H1 (cell line): ENCODE results near the gene GRM1. TPM values are rescaled to one million over a fixed set of nuclear protein-coding genes. Genes with fewer than 3 reads are reported as not detected.

Source experiments
- ASH2L ChIP-seq: fragments of 200-600, 300-600 bp; sonication (generic); IDR thresholded peaks from one replicate; pipeline ENCODE4 v1.7.1; 2017; ENCODE audit warnings: low read length
- CBX8 ChIP-seq: fragments of 300-800, 300-1000 bp; sonication (generic); IDR thresholded peaks from 2 replicates; pipeline ENCODE4 v1.7.1; 2016; ENCODE audit warnings: low read depth, low read length, borderline replicate concordance
- EGR1 ChIP-seq: IDR thresholded peaks from 2 replicates; pipeline ENCODE4 v1.6.1; 2011; ENCODE audit warnings: low read depth, low read length, borderline replicate concordance
- MAFK ChIP-seq: IDR thresholded peaks from 2 replicates; pipeline ENCODE4 v1.6.1; 2012; ENCODE audit warnings: low read depth, mild to moderate bottlenecking, improper control_type of control experiment, low read length
- RNF2 ChIP-seq: fragments of 200-900, 300-1000 bp; sonication (generic); IDR thresholded peaks from 2 replicates; pipeline ENCODE4 v1.7.1; 2016; ENCODE audit warnings: borderline replicate concordance, low read depth, mild to moderate bottlenecking, antibody characterized with exemption, low read length; ENCODE audit not compliant: poor library complexity, severe bottlenecking; ENCODE audit errors: missing control alignments
- SAP30 ChIP-seq: fragments of 300-600 bp; sonication (generic); IDR thresholded peaks from 2 replicates; pipeline ENCODE4 v1.7.1; 2012; ENCODE audit warnings: low read length, moderate library complexity, mild to moderate bottlenecking, inconsistent platforms; ENCODE audit not compliant: insufficient read depth, insufficient replicate concordance
- SP2 ChIP-seq: IDR thresholded peaks from 2 replicates; pipeline ENCODE4 v1.6.1; 2012; ENCODE audit warnings: mild to moderate bottlenecking, low read length, inconsistent platforms
- polyA plus RNA-seq, 7 experiments: library from polyadenylated mRNA; depleted of rRNA in 3 of 7; stranded (reverse) in 5 of 7; unstranded in 2 of 7; fragments of >200 nt in 5 of 7; fragments of 200-250 nt in 2 of 7; gene quantifications; 1 replicate in 5 of 7; 2 replicates in 1 of 7; 4 replicates in 1 of 7; pipeline versions ENCODE4 v1.2.1 to v1.2.3, GENCODE V29; 2011 to 2013; ENCODE audit warnings: missing spikeins in 2 of 7, mixed read lengths in 2 of 7
- total RNA-seq: library from RNA; stranded (reverse); fragmentation: NEBNext Ultra II Directional; extraction: Animal tissue kit (Norgen Biotek cat#: 25700); gene quantifications from 2 replicates; pipeline ENCODE4 v1.2.1, GENCODE V29; 2021
- TF ChIP-seq, protein P1 (sequence below): fragments of 300-600 bp; sonication (generic); IDR thresholded peaks from 2 replicates; pipeline ENCODE4 v1.7.1; 2012; ENCODE audit warnings: low read length, moderate library complexity, mild to moderate bottlenecking, inconsistent platforms; ENCODE audit not compliant: insufficient replicate concordance
- TF ChIP-seq, protein P2 (sequence below): IDR thresholded peaks from 2 replicates; pipeline ENCODE4 v1.6.1; 2012; ENCODE audit warnings: inconsistent platforms

Gene GRM1
- total and polyA plus RNA-seq, 2 of the 8 experiments (the other 6 are each of a cell fraction or from before 2014, with no cell fraction given) = 0.15 to 1.3 TPM

GRCh38 chr6:146361128-146361924, 332.5 kb downstream of the GRM1 start (continued):
- TF ChIP-seq, protein P1, sequence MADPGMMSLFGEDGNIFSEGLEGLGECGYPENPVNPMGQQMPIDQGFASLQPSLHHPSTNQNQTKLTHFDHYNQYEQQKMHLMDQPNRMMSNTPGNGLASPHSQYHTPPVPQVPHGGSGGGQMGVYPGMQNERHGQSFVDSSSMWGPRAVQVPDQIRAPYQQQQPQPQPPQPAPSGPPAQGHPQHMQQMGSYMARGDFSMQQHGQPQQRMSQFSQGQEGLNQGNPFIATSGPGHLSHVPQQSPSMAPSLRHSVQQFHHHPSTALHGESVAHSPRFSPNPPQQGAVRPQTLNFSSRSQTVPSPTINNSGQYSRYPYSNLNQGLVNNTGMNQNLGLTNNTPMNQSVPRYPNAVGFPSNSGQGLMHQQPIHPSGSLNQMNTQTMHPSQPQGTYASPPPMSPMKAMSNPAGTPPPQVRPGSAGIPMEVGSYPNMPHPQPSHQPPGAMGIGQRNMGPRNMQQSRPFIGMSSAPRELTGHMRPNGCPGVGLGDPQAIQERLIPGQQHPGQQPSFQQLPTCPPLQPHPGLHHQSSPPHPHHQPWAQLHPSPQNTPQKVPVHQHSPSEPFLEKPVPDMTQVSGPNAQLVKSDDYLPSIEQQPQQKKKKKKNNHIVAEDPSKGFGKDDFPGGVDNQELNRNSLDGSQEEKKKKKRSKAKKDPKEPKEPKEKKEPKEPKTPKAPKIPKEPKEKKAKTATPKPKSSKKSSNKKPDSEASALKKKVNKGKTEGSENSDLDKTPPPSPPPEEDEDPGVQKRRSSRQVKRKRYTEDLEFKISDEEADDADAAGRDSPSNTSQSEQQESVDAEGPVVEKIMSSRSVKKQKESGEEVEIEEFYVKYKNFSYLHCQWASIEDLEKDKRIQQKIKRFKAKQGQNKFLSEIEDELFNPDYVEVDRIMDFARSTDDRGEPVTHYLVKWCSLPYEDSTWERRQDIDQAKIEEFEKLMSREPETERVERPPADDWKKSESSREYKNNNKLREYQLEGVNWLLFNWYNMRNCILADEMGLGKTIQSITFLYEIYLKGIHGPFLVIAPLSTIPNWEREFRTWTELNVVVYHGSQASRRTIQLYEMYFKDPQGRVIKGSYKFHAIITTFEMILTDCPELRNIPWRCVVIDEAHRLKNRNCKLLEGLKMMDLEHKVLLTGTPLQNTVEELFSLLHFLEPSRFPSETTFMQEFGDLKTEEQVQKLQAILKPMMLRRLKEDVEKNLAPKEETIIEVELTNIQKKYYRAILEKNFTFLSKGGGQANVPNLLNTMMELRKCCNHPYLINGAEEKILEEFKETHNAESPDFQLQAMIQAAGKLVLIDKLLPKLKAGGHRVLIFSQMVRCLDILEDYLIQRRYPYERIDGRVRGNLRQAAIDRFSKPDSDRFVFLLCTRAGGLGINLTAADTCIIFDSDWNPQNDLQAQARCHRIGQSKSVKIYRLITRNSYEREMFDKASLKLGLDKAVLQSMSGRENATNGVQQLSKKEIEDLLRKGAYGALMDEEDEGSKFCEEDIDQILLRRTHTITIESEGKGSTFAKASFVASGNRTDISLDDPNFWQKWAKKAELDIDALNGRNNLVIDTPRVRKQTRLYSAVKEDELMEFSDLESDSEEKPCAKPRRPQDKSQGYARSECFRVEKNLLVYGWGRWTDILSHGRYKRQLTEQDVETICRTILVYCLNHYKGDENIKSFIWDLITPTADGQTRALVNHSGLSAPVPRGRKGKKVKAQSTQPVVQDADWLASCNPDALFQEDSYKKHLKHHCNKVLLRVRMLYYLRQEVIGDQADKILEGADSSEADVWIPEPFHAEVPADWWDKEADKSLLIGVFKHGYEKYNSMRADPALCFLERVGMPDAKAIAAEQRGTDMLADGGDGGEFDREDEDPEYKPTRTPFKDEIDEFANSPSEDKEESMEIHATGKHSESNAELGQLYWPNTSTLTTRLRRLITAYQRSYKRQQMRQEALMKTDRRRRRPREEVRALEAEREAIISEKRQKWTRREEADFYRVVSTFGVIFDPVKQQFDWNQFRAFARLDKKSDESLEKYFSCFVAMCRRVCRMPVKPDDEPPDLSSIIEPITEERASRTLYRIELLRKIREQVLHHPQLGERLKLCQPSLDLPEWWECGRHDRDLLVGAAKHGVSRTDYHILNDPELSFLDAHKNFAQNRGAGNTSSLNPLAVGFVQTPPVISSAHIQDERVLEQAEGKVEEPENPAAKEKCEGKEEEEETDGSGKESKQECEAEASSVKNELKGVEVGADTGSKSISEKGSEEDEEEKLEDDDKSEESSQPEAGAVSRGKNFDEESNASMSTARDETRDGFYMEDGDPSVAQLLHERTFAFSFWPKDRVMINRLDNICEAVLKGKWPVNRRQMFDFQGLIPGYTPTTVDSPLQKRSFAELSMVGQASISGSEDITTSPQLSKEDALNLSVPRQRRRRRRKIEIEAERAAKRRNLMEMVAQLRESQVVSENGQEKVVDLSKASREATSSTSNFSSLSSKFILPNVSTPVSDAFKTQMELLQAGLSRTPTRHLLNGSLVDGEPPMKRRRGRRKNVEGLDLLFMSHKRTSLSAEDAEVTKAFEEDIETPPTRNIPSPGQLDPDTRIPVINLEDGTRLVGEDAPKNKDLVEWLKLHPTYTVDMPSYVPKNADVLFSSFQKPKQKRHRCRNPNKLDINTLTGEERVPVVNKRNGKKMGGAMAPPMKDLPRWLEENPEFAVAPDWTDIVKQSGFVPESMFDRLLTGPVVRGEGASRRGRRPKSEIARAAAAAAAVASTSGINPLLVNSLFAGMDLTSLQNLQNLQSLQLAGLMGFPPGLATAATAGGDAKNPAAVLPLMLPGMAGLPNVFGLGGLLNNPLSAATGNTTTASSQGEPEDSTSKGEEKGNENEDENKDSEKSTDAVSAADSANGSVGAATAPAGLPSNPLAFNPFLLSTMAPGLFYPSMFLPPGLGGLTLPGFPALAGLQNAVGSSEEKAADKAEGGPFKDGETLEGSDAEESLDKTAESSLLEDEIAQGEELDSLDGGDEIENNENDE = no peak
- no peak for TF ChIP-seq CBX8
- TF ChIP-seq ASH2L = no peak
- no peak for TF ChIP-seq SP2
- TF ChIP-seq, protein P2, sequence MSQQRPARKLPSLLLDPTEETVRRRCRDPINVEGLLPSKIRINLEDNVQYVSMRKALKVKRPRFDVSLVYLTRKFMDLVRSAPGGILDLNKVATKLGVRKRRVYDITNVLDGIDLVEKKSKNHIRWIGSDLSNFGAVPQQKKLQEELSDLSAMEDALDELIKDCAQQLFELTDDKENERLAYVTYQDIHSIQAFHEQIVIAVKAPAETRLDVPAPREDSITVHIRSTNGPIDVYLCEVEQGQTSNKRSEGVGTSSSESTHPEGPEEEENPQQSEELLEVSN = no peak
- no peak for TF ChIP-seq RNF2
- no peak for TF ChIP-seq MAFK
- no peak for TF ChIP-seq EGR1
- no peak for TF ChIP-seq SAP30
